Right renal pelvis (tissue), 4 donors: ENCODE results near the gene HOMER1. TPM values are rescaled to one million over a fixed set of nuclear protein-coding genes. Genes with fewer than 3 reads are reported as not detected.

ENCODE experiments used
- DNase-seq, 4 donors: peaks; one replicate each; pipeline ENCODE4 v3.0.0-alpha.2; 2013; ENCODE audit warnings: low read depth in 4 of 4, low spot score in 3 of 4, missing footprints in 1 of 4
- polyA plus RNA-seq, 4 donors: library from polyadenylated mRNA; unstranded; fragments of 120-200 nt; gene quantifications; one replicate each; pipeline ENCODE4 v1.2.1, GENCODE V29; 2013; ENCODE audit not compliant: insufficient read length in 4 of 4

The HOMER1 gene, protein sequence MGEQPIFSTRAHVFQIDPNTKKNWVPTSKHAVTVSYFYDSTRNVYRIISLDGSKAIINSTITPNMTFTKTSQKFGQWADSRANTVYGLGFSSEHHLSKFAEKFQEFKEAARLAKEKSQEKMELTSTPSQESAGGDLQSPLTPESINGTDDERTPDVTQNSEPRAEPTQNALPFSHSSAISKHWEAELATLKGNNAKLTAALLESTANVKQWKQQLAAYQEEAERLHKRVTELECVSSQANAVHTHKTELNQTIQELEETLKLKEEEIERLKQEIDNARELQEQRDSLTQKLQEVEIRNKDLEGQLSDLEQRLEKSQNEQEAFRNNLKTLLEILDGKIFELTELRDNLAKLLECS
- 10 to 100 TPM; 19.6 to 24.5 (median 23.2) TPM for polyA plus RNA-seq

DNA sequence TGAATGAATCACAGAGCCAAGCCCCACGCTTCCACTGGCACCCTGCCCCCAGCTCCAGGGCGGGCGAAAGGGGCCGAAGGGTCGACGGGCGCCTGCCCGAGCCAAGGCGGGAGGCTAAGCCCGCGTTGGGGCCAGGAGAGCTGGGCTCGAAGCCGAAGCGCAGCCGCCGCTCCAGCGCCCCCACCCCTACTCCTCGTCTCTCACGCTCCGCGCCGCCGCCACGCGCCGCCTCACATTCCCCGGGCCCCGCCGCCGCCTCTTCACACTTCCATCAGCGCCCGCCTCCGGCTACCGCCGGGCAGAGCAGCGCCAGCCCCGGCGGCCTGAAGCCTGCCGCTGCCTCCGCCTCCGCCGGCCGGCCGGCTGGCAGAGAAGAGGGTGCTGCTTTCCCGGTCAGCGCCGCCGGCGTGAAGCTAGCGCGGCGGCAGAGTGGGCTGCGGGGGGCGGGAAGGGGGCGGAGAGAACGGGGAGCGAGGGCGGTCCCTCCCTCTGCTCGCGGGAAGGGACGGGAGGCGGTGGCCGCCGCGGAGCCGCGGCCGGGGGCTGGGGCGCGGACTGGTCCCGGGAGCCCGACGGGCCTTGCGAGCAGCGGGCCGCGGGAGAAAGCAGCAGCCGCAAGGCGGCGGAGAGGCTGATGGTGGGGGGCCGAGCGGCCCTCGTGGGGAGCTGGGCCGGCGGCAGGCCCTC is at the start of gene HOMER1:
HOMER1 (minus strand) TSS at position 431 of the 687 bp plus-strand sequence. CDS start 1,360 bp downstream, outside the sequence.
- DNase-seq: peak in 2 of 4 donors; percentile 63 to 74

DNA sequence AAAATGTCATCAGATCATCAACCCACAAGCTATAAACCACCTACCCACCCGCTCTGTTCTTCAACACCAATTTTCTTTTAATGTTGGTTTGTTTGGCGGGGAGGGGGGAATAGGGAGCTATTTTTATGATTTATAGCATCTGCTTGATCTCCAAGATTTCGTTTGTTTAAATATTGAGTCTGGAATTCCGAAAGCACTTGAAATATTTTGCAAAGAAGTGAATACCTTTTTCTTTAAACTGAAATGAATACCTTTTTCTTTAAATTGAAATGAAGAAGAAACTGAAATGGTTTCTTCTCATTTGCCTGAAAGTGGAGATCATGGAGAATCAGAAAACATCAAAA is 49.3 kb upstream of the HOMER1 start:
- no peak for DNase-seq

DNA sequence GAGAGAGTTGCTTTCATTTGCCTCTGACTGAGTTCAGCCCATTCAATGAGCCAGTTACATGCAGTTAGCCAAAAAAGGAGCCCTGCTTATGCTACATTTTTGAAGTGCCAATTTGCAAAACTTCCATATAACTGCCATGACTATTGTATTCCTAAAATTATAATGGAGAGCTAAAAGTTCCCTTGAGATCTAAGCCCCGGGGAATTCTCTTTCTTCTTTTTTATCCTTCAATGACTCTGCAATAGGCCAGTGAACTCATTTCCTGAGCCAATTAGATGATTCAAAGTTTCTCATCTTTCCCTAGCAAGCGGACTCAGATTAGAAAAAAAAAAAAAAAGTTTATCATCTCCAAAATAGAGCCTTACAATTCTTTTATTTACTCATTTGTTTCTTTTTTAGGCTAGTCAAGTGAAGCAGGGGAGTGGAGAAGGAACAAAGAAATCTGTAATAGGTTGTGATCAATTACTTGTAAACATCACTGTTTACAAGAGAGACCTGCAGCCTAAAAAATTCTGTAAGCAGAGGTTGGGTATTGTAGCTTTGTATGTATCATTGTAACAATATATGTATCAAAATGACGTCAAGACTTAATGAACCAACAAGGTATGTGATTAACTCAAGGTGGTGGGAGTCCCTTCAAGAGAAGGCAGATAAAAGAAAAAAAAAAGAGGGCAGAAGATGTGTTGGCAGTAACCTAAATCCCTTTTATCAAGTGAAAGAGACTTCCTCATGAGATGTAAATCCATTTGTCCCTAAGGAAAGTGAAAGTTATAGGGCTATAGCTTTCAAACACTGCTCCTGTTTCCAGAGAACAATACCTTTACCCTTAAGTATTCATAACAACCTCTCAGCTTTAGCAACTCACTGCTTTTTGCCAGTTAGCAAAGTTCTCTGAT is 48.7 kb upstream of the HOMER1 start:
- no peak for DNase-seq

DNA sequence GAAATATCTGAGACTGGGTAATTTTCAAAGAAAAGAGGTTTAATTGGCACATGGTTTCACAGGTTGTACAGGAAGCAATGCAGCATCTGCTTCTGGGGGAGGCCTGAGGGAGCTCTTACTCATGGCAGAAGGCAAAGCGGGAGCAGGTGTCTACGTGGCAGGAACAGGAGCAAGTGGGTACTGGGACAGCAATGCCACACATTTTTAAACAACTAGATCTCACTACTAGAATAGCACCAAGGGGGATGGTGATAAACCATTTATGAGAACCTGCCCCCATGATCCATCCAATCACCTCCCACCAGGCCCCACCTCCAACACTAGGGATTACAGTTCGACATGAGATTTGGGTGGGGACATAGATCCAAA is 47.6 kb upstream of the HOMER1 start:
- no peak for DNase-seq

DNA sequence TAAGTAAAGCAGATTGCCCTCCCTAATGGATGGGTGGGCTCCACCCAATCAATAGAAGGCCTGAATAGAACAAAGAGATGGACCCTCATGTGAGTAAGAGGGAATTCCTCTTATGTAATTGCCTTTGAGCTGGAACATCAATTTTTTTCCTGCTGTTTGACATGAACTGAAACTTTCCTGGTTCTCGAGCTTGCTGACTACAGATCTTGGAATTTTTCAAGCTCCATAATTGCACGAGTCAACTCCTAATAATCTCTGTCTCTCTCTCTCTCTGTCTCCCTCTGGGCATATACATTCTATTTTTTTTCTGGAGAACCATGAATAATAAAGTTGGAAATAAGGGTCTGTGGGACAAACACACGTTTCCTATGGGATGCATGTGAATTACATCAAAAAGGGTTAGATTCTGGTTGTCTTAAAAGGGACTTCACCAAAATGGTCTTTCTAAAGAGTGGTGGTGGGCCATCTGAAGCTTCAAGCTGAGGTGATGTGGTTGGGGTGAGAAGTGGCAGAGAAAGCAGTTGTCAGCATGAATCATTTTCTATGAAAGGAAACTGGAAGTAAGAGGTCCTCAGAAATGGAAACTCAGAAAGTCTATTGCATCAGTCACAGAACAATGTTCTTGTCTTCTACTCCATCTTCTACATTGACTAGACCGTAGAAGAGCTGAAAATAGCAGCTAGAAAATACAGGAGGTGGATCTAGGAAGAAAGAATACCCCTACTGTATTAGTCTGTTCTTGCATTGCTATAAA is 47.0 kb upstream of the HOMER1 start:
- DNase-seq: no peak

DNA sequence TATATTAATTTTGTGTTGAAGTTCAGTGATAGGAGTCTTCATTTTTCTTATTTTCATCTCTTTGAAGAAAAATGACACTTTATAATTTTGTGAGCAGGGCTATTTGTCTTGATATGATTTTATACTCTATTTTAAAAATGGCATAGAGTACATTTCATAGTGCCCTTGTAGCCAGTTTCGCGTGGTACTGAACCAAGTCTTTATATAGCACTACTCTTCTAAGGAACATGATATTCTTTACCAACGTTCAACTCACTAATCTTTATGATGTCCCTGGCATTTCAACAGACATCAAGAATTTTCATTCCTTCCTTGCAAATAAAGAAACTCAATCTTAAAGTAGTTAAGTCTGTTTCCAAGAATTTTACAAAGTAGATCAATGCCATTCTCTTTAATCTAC is 41.5 kb upstream of the HOMER1 start:
- DNase-seq: no peak

DNA sequence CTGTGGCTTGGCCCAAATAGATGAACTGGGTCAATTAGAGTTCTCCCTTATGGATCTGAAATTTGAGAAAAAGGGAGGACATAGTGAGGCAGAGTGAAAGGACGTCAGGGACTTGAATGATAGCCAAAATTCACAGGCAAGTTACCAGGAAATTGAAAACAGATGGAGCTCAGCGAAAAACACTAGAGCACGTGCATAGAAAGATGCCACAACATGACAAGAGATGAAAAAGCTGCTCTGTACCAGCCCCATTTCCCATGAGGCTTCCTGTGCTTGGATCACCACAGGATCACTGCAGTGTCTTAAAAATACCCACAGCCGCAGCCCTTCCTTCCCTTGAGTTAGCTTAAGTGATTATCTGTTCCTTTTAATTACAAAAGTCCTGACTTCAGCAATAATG is 39.0 kb upstream of the HOMER1 start:
- no peak for DNase-seq

DNA sequence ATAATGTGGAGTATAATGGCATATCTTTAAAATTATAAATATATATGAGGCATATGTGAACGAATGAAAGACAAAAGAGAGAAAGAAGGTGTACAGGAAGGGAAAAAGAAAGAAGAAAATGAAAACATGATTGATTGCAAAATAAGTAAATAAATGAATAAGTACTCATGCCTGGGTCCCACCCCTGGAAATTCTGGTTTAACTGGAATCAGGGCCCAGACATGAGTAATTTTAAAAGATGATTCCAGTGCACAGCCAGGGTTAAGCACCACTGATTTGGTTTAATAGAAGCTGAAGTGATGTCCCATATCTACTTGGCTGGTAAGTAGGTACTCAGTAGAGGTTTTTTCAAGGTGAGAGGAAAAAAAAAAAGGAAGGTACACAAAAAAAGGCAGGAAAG is 34.0 kb upstream of the HOMER1 start:
- DNase-seq: no peak

DNA sequence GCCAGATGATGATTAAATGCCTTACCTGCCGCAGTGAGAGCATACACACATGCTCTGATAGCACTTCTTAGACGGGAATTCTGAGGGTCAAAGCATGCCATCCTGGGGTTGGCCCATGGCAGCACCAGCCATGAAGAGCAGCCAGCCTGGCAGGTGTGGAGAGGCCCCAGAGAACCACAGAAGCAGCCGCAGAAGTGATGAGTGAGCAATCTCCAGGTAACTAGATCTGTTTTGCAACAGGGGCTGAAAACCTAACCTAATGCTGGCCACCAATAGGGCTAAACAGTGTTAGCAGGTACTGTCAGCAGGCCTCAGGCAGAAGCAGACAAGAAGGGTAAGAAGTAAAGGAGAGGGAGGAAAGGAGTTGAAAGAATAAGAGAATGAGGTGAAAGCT is 33.5 kb upstream of the HOMER1 start:
- DNase-seq: no peak

DNA sequence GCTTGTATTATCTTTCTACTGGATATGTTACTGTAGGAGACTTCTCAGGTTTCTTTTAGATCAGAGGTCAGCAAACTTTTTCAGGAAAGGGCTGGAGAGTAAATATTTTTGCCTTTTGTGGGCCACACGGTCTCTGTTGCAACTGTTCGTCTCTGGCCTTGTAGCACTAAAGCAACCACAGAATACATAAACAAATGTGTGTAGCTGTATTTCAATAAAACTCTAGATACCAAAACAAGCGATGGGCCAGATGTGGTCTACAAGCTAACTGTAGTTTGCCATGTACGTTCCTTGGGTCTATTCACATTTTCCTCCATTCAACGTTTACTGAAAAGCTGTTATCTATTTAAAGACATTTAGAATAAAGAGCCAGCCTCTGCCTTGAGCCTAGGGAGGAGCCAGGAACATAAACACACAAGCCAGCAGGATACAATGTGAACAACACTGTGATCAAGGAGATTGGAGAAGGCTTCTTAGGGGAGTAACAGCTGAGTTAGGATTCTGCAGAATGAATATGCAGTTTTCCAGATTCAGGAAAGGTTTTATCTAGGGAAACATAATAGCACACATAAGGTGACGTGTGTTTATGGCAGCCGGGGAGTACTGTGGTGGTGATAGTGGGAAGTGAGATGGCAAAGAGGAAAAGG is 33.0 kb upstream of the HOMER1 start:
- no peak for DNase-seq

DNA sequence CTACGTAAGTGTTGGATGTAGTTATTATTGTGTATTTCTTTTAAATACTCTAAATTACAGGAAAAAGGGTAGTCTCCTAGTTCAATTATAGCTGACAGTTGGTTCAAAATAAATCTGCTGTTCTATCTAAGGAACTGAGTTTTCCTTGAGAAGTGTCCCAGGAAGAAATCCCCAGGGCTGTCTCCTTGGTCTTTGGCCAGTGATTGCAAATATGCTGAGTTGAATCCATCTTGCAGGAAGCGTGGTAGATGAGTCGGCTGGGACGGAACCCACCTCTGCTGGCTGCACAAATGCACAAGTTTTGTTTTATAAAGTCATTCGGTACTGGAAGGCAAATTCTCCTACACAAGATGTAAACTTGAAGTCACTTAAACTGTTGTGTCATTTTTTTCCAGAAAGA is 30.2 kb upstream of the HOMER1 start:
- no peak for DNase-seq

DNA sequence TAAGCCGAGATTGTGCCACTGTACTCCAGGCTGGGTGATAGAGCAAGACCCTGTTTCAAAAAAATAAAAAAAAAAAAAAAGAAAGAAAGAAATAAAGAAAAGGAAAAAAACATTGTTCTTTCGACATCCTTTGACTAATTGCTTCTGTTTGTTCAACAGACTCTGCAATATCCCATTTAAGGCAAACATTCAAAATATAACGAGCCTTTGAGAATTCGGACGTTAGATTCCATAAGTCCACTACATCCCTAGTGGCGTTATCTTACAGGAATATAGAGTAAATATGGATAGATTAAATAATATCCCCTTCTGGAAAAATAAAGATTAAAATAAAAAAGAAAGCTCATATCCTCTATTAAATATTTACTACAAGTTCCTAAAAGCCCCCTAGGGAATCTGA is 27.0 kb upstream of the HOMER1 start:
- no peak for DNase-seq

DNA sequence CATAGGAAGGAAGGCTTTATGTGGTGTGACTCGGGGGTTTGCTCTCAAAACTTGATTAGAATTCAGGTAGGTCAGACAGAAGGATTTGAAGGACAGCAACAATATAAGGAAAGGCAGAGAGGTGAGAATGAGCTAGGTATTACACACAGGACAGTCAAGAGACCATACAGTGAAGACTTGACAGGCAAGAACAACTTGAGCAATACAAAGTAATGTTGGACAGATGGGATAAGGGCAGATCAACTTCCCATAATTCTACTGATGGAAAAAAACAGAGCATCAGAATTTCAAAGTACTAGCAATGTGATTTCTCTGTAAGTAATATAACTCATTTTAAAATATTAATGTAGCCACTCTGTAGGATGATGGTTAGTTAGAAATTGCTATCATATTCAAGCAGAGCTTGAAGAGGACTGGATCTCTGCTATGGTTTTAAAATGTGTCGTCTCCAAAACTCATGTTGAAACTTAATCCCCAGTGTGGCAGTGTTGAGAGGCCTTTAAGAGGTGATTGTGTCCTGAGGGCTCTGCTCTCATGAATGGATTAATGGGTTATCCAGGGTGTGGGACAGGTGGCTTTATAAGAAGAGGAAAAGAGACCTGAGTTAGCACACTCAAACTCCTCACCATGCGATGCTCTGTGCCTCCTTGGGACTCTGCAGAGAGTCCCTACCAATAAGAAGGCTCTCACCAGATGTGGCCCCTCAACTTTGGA is 22.4 kb upstream of the HOMER1 start:
- no peak for DNase-seq

DNA sequence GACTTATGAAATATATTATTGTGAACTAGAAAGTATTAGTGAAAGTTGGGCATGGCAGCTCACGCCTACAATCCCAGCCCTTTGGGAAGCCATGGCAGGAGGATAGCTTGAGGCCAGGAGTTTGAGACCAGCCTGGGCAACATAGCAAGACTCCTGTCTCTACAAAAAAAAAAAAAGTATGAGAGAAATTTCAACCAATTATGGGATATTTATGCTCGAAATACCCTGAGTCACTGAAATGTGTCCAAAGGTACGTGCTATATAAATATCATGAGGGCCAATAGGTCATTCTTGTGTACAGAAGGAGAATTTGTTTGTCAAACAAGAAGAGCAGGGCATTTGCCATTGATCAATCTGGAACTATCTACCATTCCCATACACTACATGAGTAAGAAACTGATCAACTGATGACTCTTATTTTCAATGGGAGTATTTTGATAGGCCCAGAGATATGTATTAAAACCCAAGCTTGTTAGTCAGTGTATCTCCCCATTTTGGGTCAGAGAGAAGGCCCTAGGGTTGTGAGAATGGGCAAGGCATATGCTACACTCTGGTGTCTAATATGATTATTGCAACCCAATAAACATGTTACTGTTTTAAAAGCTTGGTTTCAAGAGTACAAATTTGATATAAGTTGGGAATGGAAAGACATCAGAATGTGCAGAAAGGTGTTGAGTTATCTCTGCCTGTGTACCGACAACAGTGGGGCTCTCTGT is 21.7 kb upstream of the HOMER1 start:
- DNase-seq: no peak

DNA sequence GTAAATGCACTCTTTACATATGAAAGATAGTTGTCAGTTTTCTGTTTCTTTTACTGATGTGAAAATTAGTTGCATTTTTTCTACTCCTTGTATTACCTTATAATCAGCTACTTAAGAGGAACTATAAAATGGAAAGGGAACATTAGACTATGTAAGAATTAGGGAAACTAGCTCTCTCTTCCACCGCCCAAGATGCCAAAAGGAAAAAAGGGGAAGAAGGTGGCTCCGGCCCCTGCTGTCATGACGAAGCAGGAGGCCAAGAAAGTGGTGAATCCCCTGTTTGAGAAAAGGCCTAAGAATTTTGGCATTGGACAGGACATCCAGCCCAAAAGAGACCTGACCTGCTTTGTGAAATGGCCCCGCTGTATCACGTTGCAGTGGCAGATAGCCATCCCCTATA is 15.2 kb upstream of the HOMER1 start:
- DNase-seq: no peak

DNA sequence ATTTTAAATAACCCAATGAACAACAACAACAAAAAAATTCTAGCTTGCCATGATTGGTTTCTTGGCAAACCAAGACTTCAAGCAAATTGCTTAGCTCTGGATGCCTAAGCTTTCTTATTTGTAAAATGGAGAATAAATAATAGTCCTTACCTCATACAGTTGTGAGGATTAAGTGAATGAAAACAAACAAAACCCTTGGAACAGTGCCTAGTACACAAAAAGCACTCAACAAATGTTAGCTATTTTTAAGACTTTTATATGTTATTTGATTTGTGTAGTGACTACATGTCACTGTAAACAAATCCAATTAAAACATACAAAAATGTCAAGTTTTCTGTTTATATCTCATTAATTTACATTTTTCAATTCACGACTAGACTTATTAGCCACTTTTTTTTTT is 13.5 kb upstream of the HOMER1 start:
- no peak for DNase-seq

DNA sequence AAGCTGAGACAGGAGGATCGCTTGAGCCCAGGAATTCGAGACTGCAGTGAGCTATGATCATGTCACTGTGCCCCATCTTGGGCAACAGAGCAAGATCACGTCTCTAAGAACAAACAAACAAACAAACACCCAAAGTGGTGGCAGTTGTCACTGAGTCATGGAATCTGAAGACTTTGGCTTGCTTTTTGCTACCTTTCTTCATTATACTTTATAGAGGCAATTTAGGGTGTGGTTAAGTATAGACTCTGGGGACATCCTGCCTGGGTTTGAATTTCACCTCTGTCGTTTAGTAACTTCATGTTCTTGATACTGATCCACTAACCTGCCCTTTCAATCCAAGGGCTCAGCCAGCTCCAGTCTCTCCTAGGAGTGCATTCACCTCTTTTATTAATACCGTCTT is 13.0 kb upstream of the HOMER1 start:
- no peak for DNase-seq

DNA sequence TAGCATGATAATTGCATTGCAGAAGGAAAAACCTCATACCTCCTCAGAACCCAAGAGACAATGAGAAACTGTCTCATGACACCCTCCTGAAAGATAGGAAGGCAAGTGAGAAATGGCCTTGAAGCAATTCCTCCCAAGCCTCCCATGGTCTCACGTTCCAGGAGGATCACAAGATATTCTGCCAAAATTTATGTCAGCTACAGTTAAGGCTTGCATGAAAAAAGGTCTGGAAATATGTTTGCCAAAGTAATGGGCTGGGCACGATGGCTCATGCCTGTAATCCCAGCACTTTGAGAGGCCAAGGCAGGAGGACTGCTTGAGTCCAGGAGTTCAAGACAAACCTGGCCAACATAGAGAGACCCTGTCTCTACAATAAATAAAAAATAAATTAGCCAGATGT is 12.6 kb upstream of the HOMER1 start:
- DNase-seq: no peak

DNA sequence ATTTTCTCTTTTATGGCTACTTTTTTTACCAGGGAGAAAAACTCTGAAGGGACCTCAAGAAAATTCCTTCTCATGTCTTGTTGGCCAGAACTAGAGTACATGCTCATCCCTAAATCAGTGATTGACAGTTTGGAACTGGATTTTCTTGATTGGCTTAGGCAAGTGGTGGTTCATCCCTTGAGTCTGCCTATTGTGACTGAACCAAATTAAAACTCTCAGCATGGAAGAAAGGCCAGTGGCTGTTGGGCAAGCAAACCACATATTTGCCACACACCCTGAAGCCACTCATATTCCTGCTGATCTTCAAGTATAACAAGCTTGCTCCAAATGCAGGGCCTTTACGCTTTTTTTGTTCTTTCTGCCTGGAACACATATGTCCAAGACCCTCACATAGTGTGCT is 7.2 kb upstream of the HOMER1 start:
- no peak for DNase-seq
